Coronary artery (tissue), 2 donors: ENCODE measurements around the gene RAB25.
A peak's percentile ranks its signal among the peaks of the same experiment; 100 is the strongest.

Experiments
- DNase-seq: peaks from one replicate; pipeline ENCODE4 v3.0.0-alpha.2; 2017; ENCODE audit warnings: low spot score
- H3K27ac ChIP-seq, 2 donors: fragments of 200-600 bp; sonication (generic); one replicate each; pipeline ENCODE4 v1.5.1; 2016 to 2019
- H3K4me3 ChIP-seq: fragments of 200-600 bp; sonication (generic); 2 replicates; pipeline ENCODE4 v1.5.1; 2016; ENCODE audit warnings: mild to moderate bottlenecking, moderate library complexity
- CTCF ChIP-seq: fragments of 200-600 bp; sonication (generic); IDR thresholded peaks from one replicate; pipeline ENCODE4 v1.5.1; 2019; ENCODE audit warnings: antibody characterized with exemption

The RAB25 gene

GRCh38 chr1:156096640-156097391, 35.9 kb downstream of the RAB25 start:
- H3K4me3 ChIP-seq, result peak overlapping the region; percentile 43
- DNase-seq, result peak; percentile 93

GRCh38 chr1:156097499-156098178, 36.7 kb downstream of the RAB25 start:
- no peak for DNase-seq
- no peak overlapping the region for H3K4me3 ChIP-seq
- TF ChIP-seq CTCF, result no peak
- peak overlapping the region; percentile 88 to 92 for H3K27ac ChIP-seq

More at GRCh38 chr1:156096640-156097391, 35.9 kb downstream of the RAB25 start:
- peak; percentile 95 for TF ChIP-seq CTCF
- H3K27ac ChIP-seq, result peak overlapping the region; percentile 88 to 92

GRCh38 chr1:156098784-156099183, 37.8 kb downstream of the RAB25 start:
- Histone ChIP-seq H3K4me3 (no peak overlapping the region), H3K27ac (peak overlapping the region in 1 of 2 donors; percentile 92)
- DNase-seq, result no peak
- no peak for TF ChIP-seq CTCF

- no peak for TF ChIP-seq CTCF
- no peak overlapping the region for H3K27ac ChIP-seq
These were observed 38.3 kb downstream of the RAB25 start for GRCh38 chr1:156099282-156099681.

GRCh38 chr1:156100205-156100995, 39.4 kb downstream of the RAB25 start:
- H3K27ac ChIP-seq, result peak overlapping the region; percentile 23 to 95
- no peak overlapping the region for H3K4me3 ChIP-seq
- no peak for TF ChIP-seq CTCF
- no peak for DNase-seq

More at GRCh38 chr1:156099282-156099681, 38.3 kb downstream of the RAB25 start:
- no peak for DNase-seq
- H3K4me3 ChIP-seq, result no peak overlapping the region

- H3K27ac ChIP-seq, result peak overlapping the region; percentile 86 to 95
- no peak for DNase-seq
- TF ChIP-seq CTCF, result no peak
- no peak overlapping the region for H3K4me3 ChIP-seq
These were observed 40.9 kb downstream of the RAB25 start for GRCh38 chr1:156101880-156102279.
